GDM1 (cell line): ENCODE measurements around the gene ACTG2.

Experiments used
- DNase-seq: peaks from one replicate; lab custom pipeline; 2025; lab: John Stamatoyannopoulos, UW

The ACTG2 gene

GRCh38 chr2:73969356-73969755 is 76.5 kb downstream of the ACTG2 start:
- no peak for DNase-seq
